Tibial nerve (tissue), 4 donors: ENCODE results near the gene BICD1.

ENCODE experiments used
- EP300 ChIP-seq, 2 donors: sonication (generic); formaldehyde crosslinking; IDR thresholded peaks; one replicate each; pipeline ENCODE4 v1.6.1; 2017; ENCODE audit warnings: antibody characterized with exemption in 2 of 2, mild to moderate bottlenecking in 1 of 2
- TF ChIP-seq, protein P1 (sequence below), 5 experiments: fragments of 200-600 bp in 3 of 5; fragments of 450-650 bp in 2 of 5; sonication (generic) in 3 of 5; IDR thresholded peaks; one replicate each; pipeline ENCODE4 v1.5.1; 2016 to 2019; ENCODE audit warnings: antibody characterized with exemption in 5 of 5, mild to moderate bottlenecking in 3 of 5, moderate library complexity in 2 of 5

DNA sequence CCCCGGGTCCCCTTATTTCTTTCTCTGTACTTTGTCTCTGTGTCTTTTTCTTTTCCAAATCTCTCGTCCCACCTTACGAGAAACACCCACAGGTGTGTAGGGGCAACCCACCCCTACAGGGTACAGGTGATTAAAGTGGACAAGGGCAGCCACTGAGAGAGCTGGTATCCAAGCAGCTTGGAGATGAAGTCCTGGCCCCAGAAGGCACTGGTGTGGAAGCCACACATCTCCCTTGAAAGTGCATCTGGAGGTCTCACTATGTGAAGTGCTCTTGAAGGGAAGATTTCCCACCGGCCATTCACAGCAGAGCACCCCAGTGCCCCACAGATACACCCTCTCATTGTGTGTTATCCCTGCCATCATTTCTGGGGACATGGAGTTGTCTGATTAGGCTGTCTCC lies 6.3 kb upstream of the BICD1 start:
- TF ChIP-seq, protein P1, sequence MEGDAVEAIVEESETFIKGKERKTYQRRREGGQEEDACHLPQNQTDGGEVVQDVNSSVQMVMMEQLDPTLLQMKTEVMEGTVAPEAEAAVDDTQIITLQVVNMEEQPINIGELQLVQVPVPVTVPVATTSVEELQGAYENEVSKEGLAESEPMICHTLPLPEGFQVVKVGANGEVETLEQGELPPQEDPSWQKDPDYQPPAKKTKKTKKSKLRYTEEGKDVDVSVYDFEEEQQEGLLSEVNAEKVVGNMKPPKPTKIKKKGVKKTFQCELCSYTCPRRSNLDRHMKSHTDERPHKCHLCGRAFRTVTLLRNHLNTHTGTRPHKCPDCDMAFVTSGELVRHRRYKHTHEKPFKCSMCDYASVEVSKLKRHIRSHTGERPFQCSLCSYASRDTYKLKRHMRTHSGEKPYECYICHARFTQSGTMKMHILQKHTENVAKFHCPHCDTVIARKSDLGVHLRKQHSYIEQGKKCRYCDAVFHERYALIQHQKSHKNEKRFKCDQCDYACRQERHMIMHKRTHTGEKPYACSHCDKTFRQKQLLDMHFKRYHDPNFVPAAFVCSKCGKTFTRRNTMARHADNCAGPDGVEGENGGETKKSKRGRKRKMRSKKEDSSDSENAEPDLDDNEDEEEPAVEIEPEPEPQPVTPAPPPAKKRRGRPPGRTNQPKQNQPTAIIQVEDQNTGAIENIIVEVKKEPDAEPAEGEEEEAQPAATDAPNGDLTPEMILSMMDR (IDR thresholded peaks at IDR 0.05) = no peak
- no peak for TF ChIP-seq EP300 (IDR thresholded peaks at IDR 0.05)
